A549 (cell line): Measurements from ENCODE around the gene NLRP8.

ENCODE experiments used
- EHMT2 ChIP-seq: fragments of 200-600 bp; sonication (generic); IDR thresholded peaks from 2 replicates; pipeline ENCODE4 v1.6.1; 2016; ENCODE audit warnings: antibody characterized with exemption, low read depth, mild to moderate bottlenecking, moderate library complexity
- JUNB ChIP-seq: fragments of >200 bp; sonication (Bioruptor Twin); formaldehyde crosslinking; IDR thresholded peaks from 2 replicates; pipeline ENCODE4 v1.6.1; 2016
- RAD21 ChIP-seq, 2 experiments: fragments of >200 bp in 1 of 2; sonication (Bioruptor Twin) in 1 of 2; formaldehyde crosslinking in 1 of 2; IDR thresholded peaks in 1 of 2; conservative IDR thresholded peaks in 1 of 2; 2 replicates in 1 of 2; 3 replicates in 1 of 2; pipeline ENCODE4 v1.6.1; 2012 to 2018; ENCODE audit warnings: inconsistent platforms in 1 of 2
- TF ChIP-seq, protein P1 (sequence below): fragments of >200 bp; sonication (Bioruptor Twin); formaldehyde crosslinking; IDR thresholded peaks from 3 replicates; pipeline ENCODE4 v1.5.1; 2016

DNA sequence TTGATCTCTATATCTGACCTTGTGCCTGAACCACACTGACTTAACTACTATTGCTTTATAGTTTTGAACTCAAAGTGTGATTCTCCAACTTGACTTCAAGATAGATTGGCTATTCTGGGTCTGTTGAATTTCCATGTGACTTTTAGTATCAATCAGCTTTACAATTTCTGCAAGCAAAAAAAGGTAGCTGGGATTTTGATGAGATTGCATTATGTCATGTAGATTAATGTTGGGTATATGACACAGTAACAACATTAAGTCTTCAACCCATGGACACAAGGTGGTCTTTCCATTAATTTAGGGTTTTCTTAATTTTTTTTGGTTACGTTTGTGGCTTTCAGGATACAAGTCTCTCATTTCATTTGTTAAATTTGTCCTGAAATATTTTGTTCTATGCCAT lies 67.1 kb downstream of the NLRP8 start:
- TF ChIP-seq, protein P1, sequence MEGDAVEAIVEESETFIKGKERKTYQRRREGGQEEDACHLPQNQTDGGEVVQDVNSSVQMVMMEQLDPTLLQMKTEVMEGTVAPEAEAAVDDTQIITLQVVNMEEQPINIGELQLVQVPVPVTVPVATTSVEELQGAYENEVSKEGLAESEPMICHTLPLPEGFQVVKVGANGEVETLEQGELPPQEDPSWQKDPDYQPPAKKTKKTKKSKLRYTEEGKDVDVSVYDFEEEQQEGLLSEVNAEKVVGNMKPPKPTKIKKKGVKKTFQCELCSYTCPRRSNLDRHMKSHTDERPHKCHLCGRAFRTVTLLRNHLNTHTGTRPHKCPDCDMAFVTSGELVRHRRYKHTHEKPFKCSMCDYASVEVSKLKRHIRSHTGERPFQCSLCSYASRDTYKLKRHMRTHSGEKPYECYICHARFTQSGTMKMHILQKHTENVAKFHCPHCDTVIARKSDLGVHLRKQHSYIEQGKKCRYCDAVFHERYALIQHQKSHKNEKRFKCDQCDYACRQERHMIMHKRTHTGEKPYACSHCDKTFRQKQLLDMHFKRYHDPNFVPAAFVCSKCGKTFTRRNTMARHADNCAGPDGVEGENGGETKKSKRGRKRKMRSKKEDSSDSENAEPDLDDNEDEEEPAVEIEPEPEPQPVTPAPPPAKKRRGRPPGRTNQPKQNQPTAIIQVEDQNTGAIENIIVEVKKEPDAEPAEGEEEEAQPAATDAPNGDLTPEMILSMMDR, result no peak
- TF ChIP-seq RAD21 (conservative IDR thresholded peaks at IDR 0.05 in 1 of 2, IDR thresholded peaks at IDR 0.05 in 1 of 2) (no peak), EHMT2 (no peak), JUNB (no peak)
